Caki2 (cell line): ENCODE results near the gene REV1. TPM values are rescaled to one million over a fixed set of nuclear protein-coding genes. Genes with fewer than 3 reads are reported as not detected.
"Not testable (repeated sequence)": the region's sequence is repeated elsewhere in the genome, so short reads cannot be mapped to it uniquely, and the experiment has no call there.

ENCODE experiments used
- DNase-seq: peaks from one replicate; pipeline ENCODE4 v3.0.0-alpha.2; 2015; ENCODE audit warnings: low read depth
- in situ Hi-C: cut with HindIII; loops from 2 replicates; pipeline ENCODE4 v1.10.0; 2016; ENCODE audit warnings: low sequenced_read_pairs, low pct_unique_long_range_greater_than_20kb, mixed read lengths
- total RNA-seq: library from RNA; depleted of rRNA; stranded (reverse); fragments of >200 nt; shearing (Covaris generic); gene quantifications from 2 replicates; pipeline ENCODE4 v1.2.3, GENCODE V29; 2014; ENCODE audit warnings: low replicate concordance; rRNA removed

Gene REV1
- total RNA-seq, 1 experiment from 2014 or later = 16.2 TPM

- in situ Hi-C loops = no loop called here
- DNase-seq = no peak
Measured at GRCh38 chr2:99389371-99389770, 100.4 kb downstream of the REV1 start.

- in situ Hi-C loops = no loop called here
- no peak for DNase-seq
Measured at GRCh38 chr2:99388892-99389291, 100.9 kb downstream of the REV1 start.

- DNase-seq = no peak
- in situ Hi-C loops = no loop called here
Measured at GRCh38 chr2:99386011-99386410, 103.8 kb downstream of the REV1 start.

- DNase-seq = no peak
- in situ Hi-C loops = no loop called here
Measured at GRCh38 chr2:99382143-99382542, 107.7 kb downstream of the REV1 start.

- peak; percentile 64 for DNase-seq
Measured at GRCh38 chr2:99380376-99381010, 109.3 kb downstream of the REV1 start.

GRCh38 chr2:99377879-99378278 is 111.9 kb downstream of the REV1 start:
- in situ Hi-C loops = no loop called here
- no peak for DNase-seq

More at GRCh38 chr2:99380376-99381010, 109.3 kb downstream of the REV1 start:
- in situ Hi-C loops = no loop called here

GRCh38 chr2:99376254-99376864 is 113.5 kb downstream of the REV1 start:
- in situ Hi-C loops = no loop called here
- DNase-seq = no peak

- DNase-seq = no peak
- in situ Hi-C loops = no loop called here
Measured at GRCh38 chr2:99374747-99375146, 115.1 kb downstream of the REV1 start.

- in situ Hi-C loops = no loop called here
- no peak for DNase-seq
Measured at GRCh38 chr2:99373144-99373543, 116.7 kb downstream of the REV1 start.

GRCh38 chr2:99368854-99369253 is 121.0 kb downstream of the REV1 start:
- DNase-seq, in situ Hi-C loops: not testable (repeated sequence)

GRCh38 chr2:99365661-99366060 is 124.2 kb downstream of the REV1 start:
- no peak for DNase-seq
- in situ Hi-C loops = no loop called here

GRCh38 chr2:99356853-99357252 is 133.0 kb downstream of the REV1 start:
- DNase-seq = no peak
- in situ Hi-C loops = no loop called here

GRCh38 chr2:99354825-99355224 is 135.0 kb downstream of the REV1 start:
- in situ Hi-C loops, DNase-seq: not testable (repeated sequence)

- in situ Hi-C loops = no loop called here
- DNase-seq = no peak
Measured at GRCh38 chr2:99354070-99354469, 135.7 kb downstream of the REV1 start.

Other genes with a start within 250 kb of the REV1 start
- not detected in 2 replicates for gene LYG2, start 234.4 kb downstream of the REV1 start, total RNA-seq
- gene LYG1, start 188.8 kb downstream of the REV1 start, total RNA-seq = not detected in 2 replicates
- 92.7 and 117 TPM in 2 replicates for gene TXNDC9, start 153.7 kb downstream of the REV1 start, total RNA-seq
- 2.0 and 3.6 TPM in 2 replicates for gene EIF5B, start 152.6 kb downstream of the REV1 start, total RNA-seq